ENCODE data around the gene NCOA1. TPM values are rescaled to one million over a fixed set of nuclear protein-coding genes. Genes with fewer than 3 reads are reported as not detected.

The NCOA1 gene
- total and polyA plus RNA-seq, 2 donors (not counting 3 experiments of a cell fraction or from before 2014, with no cell fraction given) = 11.4 to 14.1 TPM

GRCh38 chr2:24702800-24703199 is 211.7 kb downstream of the NCOA1 start:
- no peak overlapping the region for H3K4me3 ChIP-seq (replicated peaks in 1 of 3; ENCODE audit: insufficient read depth in 1 of 3, low read depth in 1 of 3, low read length in 3 of 3)
- no peaks in the 10 kb centered on the region for H3K27me3 ChIP-seq (ENCODE audit: control insufficient read depth in 2 of 2, insufficient read depth in 2 of 2, low read length in 2 of 2)
- peak overlapping the region; percentile 70 for H3K27ac ChIP-seq (ENCODE audit: insufficient read depth, low read depth, low read length)
- H3K9me1 ChIP-seq (replicated peaks; ENCODE audit: control insufficient read depth, extremely low read depth, insufficient read depth, low read length) = no peaks in the 10 kb centered on the region
- peak; percentile 77 for FAIRE-seq
- no TSS peak for BruUV-seq (replicated peaks)
- no peaks in the 10 kb centered on the region for H4K20me1 ChIP-seq (replicated peaks; ENCODE audit: control insufficient read depth, extremely low read depth, insufficient read depth, low read length)
- POLR2A ChIA-PET = no interaction called here
- TF ChIP-seq, protein P1, sequence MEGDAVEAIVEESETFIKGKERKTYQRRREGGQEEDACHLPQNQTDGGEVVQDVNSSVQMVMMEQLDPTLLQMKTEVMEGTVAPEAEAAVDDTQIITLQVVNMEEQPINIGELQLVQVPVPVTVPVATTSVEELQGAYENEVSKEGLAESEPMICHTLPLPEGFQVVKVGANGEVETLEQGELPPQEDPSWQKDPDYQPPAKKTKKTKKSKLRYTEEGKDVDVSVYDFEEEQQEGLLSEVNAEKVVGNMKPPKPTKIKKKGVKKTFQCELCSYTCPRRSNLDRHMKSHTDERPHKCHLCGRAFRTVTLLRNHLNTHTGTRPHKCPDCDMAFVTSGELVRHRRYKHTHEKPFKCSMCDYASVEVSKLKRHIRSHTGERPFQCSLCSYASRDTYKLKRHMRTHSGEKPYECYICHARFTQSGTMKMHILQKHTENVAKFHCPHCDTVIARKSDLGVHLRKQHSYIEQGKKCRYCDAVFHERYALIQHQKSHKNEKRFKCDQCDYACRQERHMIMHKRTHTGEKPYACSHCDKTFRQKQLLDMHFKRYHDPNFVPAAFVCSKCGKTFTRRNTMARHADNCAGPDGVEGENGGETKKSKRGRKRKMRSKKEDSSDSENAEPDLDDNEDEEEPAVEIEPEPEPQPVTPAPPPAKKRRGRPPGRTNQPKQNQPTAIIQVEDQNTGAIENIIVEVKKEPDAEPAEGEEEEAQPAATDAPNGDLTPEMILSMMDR (IDR thresholded peaks at IDR 0.05; ENCODE audit: extremely low read depth in 1 of 2, insufficient read depth in 1 of 2, low read depth in 1 of 2, low read length in 2 of 2) = no peak
- TF ChIP-seq EZH2 (IDR thresholded peaks at IDR 0.05; ENCODE audit: borderline replicate concordance, low read depth, low read length, severe bottlenecking) (no peak), GATA2 (IDR thresholded peaks at IDR 0.05; ENCODE audit: insufficient read depth, insufficient read length, low read depth, low read length) (peak; percentile 80), JUN (IDR thresholded peaks at IDR 0.05; ENCODE audit: borderline replicate concordance, insufficient read depth, insufficient read length, low read depth) (peak; percentile 88), FOS (IDR thresholded peaks at IDR 0.05; ENCODE audit: borderline replicate concordance, insufficient read depth, low read length) (peak; percentile 75)
- TF ChIP-seq, protein P2, sequence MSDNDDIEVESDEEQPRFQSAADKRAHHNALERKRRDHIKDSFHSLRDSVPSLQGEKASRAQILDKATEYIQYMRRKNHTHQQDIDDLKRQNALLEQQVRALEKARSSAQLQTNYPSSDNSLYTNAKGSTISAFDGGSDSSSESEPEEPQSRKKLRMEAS (IDR thresholded peaks at IDR 0.05; ENCODE audit: insufficient read depth, insufficient read length) = no peak
- CTCF ChIA-PET = interaction anchor here (0.7 to 1.0 kb wide), 6 partner anchors 15 to 292 kb away, joined by 3 to 5 read pairs (median 3); no protein-coding TSS in a partner anchor
- H3K36me3 ChIP-seq (ENCODE audit: control insufficient read depth in 2 of 2, extremely low read depth in 1 of 2, insufficient read depth in 2 of 2, low read length in 2 of 2) = peaks cover 0 to 4% of the 10 kb centered on the region in 2 experiments
- DNase-seq (ENCODE audit: low read depth, low spot score) = peak; percentile 88
- H3K4me1 ChIP-seq (ENCODE audit: control insufficient read depth, extremely low read depth, insufficient read depth, low read length) = peaks cover 13% of the 10 kb centered on the region
- H3K9me3 ChIP-seq (replicated peaks; ENCODE audit: control insufficient read depth, insufficient read depth, low read length) = no peaks in the 10 kb centered on the region
- H3K4me2 ChIP-seq (ENCODE audit: insufficient read depth, low read length) = peak overlapping the region; percentile 58
- no peaks in the 10 kb centered on the region for H3K79me2 ChIP-seq (ENCODE audit: control insufficient read depth, insufficient read depth, low read length)
- no peak overlapping the region for H2AFZ ChIP-seq (ENCODE audit: low read depth, low read length)
- H3K9ac ChIP-seq (replicated peaks; ENCODE audit: extremely low read depth, insufficient read depth, low read length) = peak overlapping the region; percentile 46
- intact Hi-C loops (cut with micrococcal nuclease) (loop anchor here (5.0 kb wide), 2 partner anchors 90 to 125 kb away; partner anchors contain the start of genes CENPO and PTRHD1), dilution Hi-C loops (cut with MboI; ENCODE audit: extremely low pct_ligation_motif_present, low sequenced_read_pairs) (no loop called here)

Measured in endothelial cell of umbilical vein (primary cell).